K562 (cell line): ENCODE measurements around the gene CAV1. TPM values are rescaled to one million over a fixed set of nuclear protein-coding genes. Genes with fewer than 3 reads are reported as not detected.

Experiments
- ATAC-seq: fragments of 200-7000 bp; cut with Tn5 transposase; 3 replicates; pipeline ENCODE4 v1.9.1; 2020; ENCODE audit warnings: moderate library complexity
- BruUV-seq: library from RNA; stranded (reverse); fragments of 400-500 nt; replicated peaks from 2 replicates; lab custom pipeline; 2021; lab: Mats Ljungman, UMichigan
- CTCF ChIA-PET: fragments of 300-600 bp; formaldehyde crosslinking; extraction: SDS; loops from one replicate; lab custom pipeline; 2021; ENCODE audit warnings: low intra/inter-chr PET ratio; lab: Yijun Ruan, JAX
- POLR2A ChIA-PET: fragments of 300-600, 350-650 bp; sonication (Branson Sonifier 250); formaldehyde crosslinking; extraction: SDS; loops from one replicate; lab custom pipeline; 2021; ENCODE audit warnings: antibody characterized with exemption, inconsistent platforms; lab: Yijun Ruan, JAX
- DNase-seq, 4 experiments: peaks; one replicate each; pipeline versions ENCODE4 v3.0.0 to v3.0.0-alpha.2; 2011 to 2018; ENCODE audit warnings: low spot score in 3 of 4, mixed read lengths in 3 of 4; ENCODE audit errors: extremely low read depth in 1 of 4
- FAIRE-seq: peaks from 2 replicates; lab custom pipeline; 2011; peaks lifted over from hg19 to GRCh38; lab: Jason Lieb, UNC
- H2AFZ ChIP-seq: 2 replicates; pipeline ENCODE4 v1.6.0; 2011; ENCODE audit warnings: low read depth, low read length, control low read depth, inconsistent platforms
- H3K27ac ChIP-seq: fragments of 200-600 bp; 3 replicates; pipeline ENCODE4 v1.8.0; 2011; ENCODE audit warnings: low read depth, mild to moderate bottlenecking, control low read depth, inconsistent platforms, low read length, moderate library complexity, mixed read lengths; ENCODE audit errors: extremely low read depth
- H3K27me3 ChIP-seq, 2 experiments: fragments of 300-600 bp in 1 of 2; 2 replicates in 1 of 2; 3 replicates in 1 of 2; pipeline versions ENCODE4 v1.6.0 to v1.8.0; 2011; ENCODE audit warnings: inconsistent platforms in 2 of 2, low read length in 2 of 2, mild to moderate bottlenecking in 1 of 2, mixed read lengths in 1 of 2, moderate library complexity in 1 of 2; ENCODE audit not compliant: control insufficient read depth in 2 of 2, insufficient read depth in 2 of 2
- H3K36me3 ChIP-seq: fragments of 300-600 bp; 3 replicates; pipeline ENCODE4 v1.8.0; 2011; ENCODE audit warnings: mild to moderate bottlenecking, low read length, inconsistent platforms; ENCODE audit not compliant: control insufficient read depth, insufficient read depth
- H3K4me1 ChIP-seq, 2 experiments: fragments of 200-600 bp in 1 of 2; replicated peaks in 1 of 2; 2 replicates in 1 of 2; 3 replicates in 1 of 2; pipeline versions ENCODE4 v1.5.1 to v1.8.0; 2011; ENCODE audit warnings: inconsistent platforms in 2 of 2, low read length in 2 of 2, mild to moderate bottlenecking in 1 of 2, mixed read lengths in 1 of 2, moderate library complexity in 1 of 2; ENCODE audit not compliant: control insufficient read depth in 2 of 2, insufficient read depth in 2 of 2
- H3K4me2 ChIP-seq: 2 replicates; pipeline ENCODE4 v1.6.1; 2011; ENCODE audit warnings: low read length, control low read depth, inconsistent platforms, mixed read lengths; ENCODE audit not compliant: insufficient read depth
- H3K4me3 ChIP-seq: fragments of 200-600 bp; sonication (generic), shearing (Covaris generic); 2 replicates; pipeline ENCODE4 v1.5.1; 2016; ENCODE audit warnings: control low read depth, inconsistent platforms
- H3K79me2 ChIP-seq: fragments of 200-600 bp; 3 replicates; pipeline ENCODE4 v1.8.0; 2011; ENCODE audit warnings: low read length, inconsistent platforms; ENCODE audit not compliant: control insufficient read depth, insufficient read depth
- H3K9ac ChIP-seq, 2 experiments: 2 replicates each; pipeline versions ENCODE4 v1.6.0 to v1.6.1; 2011; ENCODE audit warnings: low read depth in 2 of 2, low read length in 2 of 2, control low read depth in 1 of 2, inconsistent platforms in 1 of 2, mild to moderate bottlenecking in 1 of 2, mixed read lengths in 1 of 2; ENCODE audit not compliant: insufficient read depth in 1 of 2
- H3K9me1 ChIP-seq: one replicate; pipeline ENCODE4 v1.6.0; 2011; ENCODE audit warnings: inconsistent platforms, mild to moderate bottlenecking, low read length, moderate library complexity; ENCODE audit not compliant: control insufficient read depth, insufficient read depth
- H3K9me3 ChIP-seq: replicated peaks from 2 replicates; pipeline ENCODE4 v1.5.1; 2011; ENCODE audit warnings: low read depth, low read length, inconsistent platforms; ENCODE audit not compliant: control insufficient read depth, insufficient read depth
- H4K20me1 ChIP-seq: replicated peaks from 2 replicates; pipeline ENCODE4 v1.6.1; 2011; ENCODE audit warnings: low read length, inconsistent platforms, mixed read lengths; ENCODE audit not compliant: control insufficient read depth, insufficient read depth
- ESRRA ChIP-seq: fragments of 450-650 bp; IDR thresholded peaks from 2 replicates; pipeline ENCODE4 v1.6.1; 2014; ENCODE audit warnings: low read depth, mild to moderate bottlenecking, moderate library complexity, borderline replicate concordance
- MEF2A ChIP-seq: IDR thresholded peaks from 2 replicates; pipeline ENCODE4 v1.6.1; 2011; ENCODE audit warnings: low read depth, mild to moderate bottlenecking, low read length, moderate library complexity; ENCODE audit not compliant: control insufficient read depth
- NR4A1 ChIP-seq, 2 experiments: fragments of 250-450 bp in 1 of 2; fragments of 450-650 bp in 1 of 2; sonication (Bioruptor Pico) in 1 of 2; IDR thresholded peaks; 2 replicates each; pipeline versions ENCODE4 v1.4.0 to v1.6.1; 2016 to 2020; ENCODE audit warnings: mild to moderate bottlenecking in 2 of 2, missing compliant biosample characterization in 1 of 2, missing genetic modification characterization in 1 of 2, moderate library complexity in 1 of 2
- PYGO2 ChIP-seq: fragments of 450-650 bp; IDR thresholded peaks from 2 replicates; pipeline ENCODE4 v1.6.1; 2016; ENCODE audit warnings: mild to moderate bottlenecking, missing genetic modification characterization, moderate library complexity, missing compliant biosample characterization
- RBM25 ChIP-seq: fragments of 200-400 bp; formaldehyde crosslinking; IDR thresholded peaks from 2 replicates; pipeline ENCODE4 v1.6.1; 2018; ENCODE audit warnings: low read length, low read depth, moderate library complexity; ENCODE audit not compliant: severe bottlenecking
- TAF15 ChIP-seq: fragments of 200-400 bp; formaldehyde crosslinking; IDR thresholded peaks from 2 replicates; pipeline ENCODE4 v1.6.1; 2017; ENCODE audit warnings: mild to moderate bottlenecking, low read depth, low read length, moderate library complexity
- WGBS: fragments of 100-300 bp; shearing (Covaris generic); methylation state at CpG from one replicate; pipeline ENCODE4 v1.1.6; 2016; ENCODE audit warnings: low coverage, mixed read lengths; ENCODE audit not compliant: insufficient coverage; ENCODE audit errors: missing lambda C conversion rate; 5-methylcytosine and 5-hydroxymethylcytosine counted together
- in situ Hi-C: fragments of 300-500 bp; cut with MboI; formaldehyde crosslinking; loops from 4 replicates; pipeline ENCODE4 v1.15.0; 2018; ENCODE audit warnings: inconsistent platforms, mixed read lengths
- intact Hi-C: fragments of 100-400 bp; cut with micrococcal nuclease; formaldehyde crosslinking; loops from 2 replicates; pipeline ENCODE4 v1.14.2; 2022
- polyA plus RNA-seq, 8 experiments: library from polyadenylated mRNA; depleted of rRNA in 4 of 8; stranded (reverse) in 5 of 8; unstranded in 3 of 8; fragments of >200 nt; fragmentation: Nextera tagmentation in 2 of 8; fragmentation: Illumina TruSeq in 1 of 8; extraction: Ambion mirVana in 2 of 8; extraction: Trizol in 1 of 8; gene quantifications; 2 replicates each; pipeline versions ENCODE4 v1.2.1 to v1.2.3, GENCODE V29; 2011 to 2014; ENCODE audit warnings: inconsistent platforms in 1 of 8, missing spikeins in 1 of 8
- total RNA-seq, 7 experiments: library from RNA; depleted of rRNA in 6 of 7; stranded (reverse); fragments of >200 nt in 6 of 7; fragmentation: Illumina TruSeq in 2 of 7; extraction: Trizol in 2 of 7; gene quantifications; 2 replicates each; pipeline versions ENCODE4 v1.2.1 to v1.2.3, GENCODE V29; 2011 to 2021; ENCODE audit warnings: low replicate concordance in 1 of 7
- TF ChIP-seq, protein P1 (sequence below): fragments of 450-650 bp; IDR thresholded peaks from 2 replicates; pipeline ENCODE4 v1.7.0; 2016; ENCODE audit warnings: borderline replicate concordance
- TF ChIP-seq, protein P2 (sequence below): fragments of 450-650 bp; IDR thresholded peaks from 2 replicates; pipeline ENCODE4 v1.6.1; 2017; ENCODE audit warnings: antibody characterized with exemption
- TF ChIP-seq, protein P3 (sequence below): fragments of 250-450 bp; sonication (Bioruptor Pico); IDR thresholded peaks from 2 replicates; pipeline ENCODE4 v1.5.0; 2021

The CAV1 gene
- total and polyA plus RNA-seq, 9 of the 15 experiments (the other 6 are each of a cell fraction or from before 2014, with no cell fraction given), result 0.08 to 1.5 (median 0.63) TPM

DNA sequence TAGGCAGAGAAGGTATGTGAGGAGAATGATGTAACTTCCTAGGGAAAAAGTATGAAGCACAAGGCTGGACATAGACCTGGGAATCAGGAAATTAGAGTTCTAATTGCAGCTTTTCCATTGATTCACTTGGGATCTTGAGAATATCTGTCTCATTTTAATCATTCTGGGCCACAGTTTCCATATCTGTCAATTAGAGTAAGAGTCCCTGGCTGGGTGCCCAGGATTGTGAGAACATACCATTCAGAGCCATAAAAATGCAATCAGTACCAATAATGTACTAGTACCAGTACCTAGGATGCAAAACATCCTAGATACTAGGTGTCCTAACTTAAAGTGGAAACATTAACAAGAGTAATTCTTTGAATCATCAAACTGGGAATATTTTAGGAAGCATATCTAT is 29.6 kb downstream of the CAV1 start (continued):
- TF ChIP-seq, protein P1, sequence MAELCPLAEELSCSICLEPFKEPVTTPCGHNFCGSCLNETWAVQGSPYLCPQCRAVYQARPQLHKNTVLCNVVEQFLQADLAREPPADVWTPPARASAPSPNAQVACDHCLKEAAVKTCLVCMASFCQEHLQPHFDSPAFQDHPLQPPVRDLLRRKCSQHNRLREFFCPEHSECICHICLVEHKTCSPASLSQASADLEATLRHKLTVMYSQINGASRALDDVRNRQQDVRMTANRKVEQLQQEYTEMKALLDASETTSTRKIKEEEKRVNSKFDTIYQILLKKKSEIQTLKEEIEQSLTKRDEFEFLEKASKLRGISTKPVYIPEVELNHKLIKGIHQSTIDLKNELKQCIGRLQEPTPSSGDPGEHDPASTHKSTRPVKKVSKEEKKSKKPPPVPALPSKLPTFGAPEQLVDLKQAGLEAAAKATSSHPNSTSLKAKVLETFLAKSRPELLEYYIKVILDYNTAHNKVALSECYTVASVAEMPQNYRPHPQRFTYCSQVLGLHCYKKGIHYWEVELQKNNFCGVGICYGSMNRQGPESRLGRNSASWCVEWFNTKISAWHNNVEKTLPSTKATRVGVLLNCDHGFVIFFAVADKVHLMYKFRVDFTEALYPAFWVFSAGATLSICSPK, result no peak
- TF ChIP-seq PYGO2, result no peak

DNA sequence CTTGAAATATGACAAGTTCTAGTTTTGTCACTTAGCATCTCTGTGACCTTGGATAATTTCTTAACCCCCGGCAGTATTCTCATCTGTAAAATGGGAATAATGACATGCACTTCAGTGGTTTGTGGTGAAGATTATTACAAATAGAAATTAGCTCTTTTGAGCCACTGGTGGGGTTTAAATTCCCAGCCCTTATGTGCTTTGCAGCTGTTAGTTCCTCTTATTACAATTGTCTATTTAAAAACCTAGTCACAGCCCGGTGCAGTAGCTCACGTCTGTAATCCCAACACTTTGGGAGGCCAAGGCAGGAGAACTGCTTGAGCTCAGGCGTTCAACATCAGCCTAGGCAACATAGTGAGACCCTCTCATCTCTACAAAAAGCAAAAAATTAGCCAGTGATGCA is 30.1 kb downstream of the CAV1 start:
- Histone ChIP-seq H3K9me1 (no peaks in the 10 kb centered on the region), H3K79me2 (no peaks in the 10 kb centered on the region), H3K9ac (no peak overlapping the region)
- in situ Hi-C loops, result no loop called here
- intact Hi-C loops, result no loop called here
- no peak for FAIRE-seq
- no peak for TF ChIP-seq MEF2A
- TF ChIP-seq, protein P2, sequence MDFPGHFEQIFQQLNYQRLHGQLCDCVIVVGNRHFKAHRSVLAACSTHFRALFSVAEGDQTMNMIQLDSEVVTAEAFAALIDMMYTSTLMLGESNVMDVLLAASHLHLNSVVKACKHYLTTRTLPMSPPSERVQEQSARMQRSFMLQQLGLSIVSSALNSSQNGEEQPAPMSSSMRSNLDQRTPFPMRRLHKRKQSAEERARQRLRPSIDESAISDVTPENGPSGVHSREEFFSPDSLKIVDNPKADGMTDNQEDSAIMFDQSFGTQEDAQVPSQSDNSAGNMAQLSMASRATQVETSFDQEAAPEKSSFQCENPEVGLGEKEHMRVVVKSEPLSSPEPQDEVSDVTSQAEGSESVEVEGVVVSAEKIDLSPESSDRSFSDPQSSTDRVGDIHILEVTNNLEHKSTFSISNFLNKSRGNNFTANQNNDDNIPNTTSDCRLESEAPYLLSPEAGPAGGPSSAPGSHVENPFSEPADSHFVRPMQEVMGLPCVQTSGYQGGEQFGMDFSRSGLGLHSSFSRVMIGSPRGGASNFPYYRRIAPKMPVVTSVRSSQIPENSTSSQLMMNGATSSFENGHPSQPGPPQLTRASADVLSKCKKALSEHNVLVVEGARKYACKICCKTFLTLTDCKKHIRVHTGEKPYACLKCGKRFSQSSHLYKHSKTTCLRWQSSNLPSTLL, result no peak
- peak; percentile 37 for TF ChIP-seq RBM25
- TF ChIP-seq TAF15, result no peak
- TF ChIP-seq NR4A1 (CRISPR knock-in tag; IDR thresholded peaks at IDR 0.05), result no peak
- no peak for TF ChIP-seq NR4A1 (tag; IDR thresholded peaks at IDR 0.05)
- peak; percentile 42 for TF ChIP-seq ESRRA
- TF ChIP-seq, protein P3, sequence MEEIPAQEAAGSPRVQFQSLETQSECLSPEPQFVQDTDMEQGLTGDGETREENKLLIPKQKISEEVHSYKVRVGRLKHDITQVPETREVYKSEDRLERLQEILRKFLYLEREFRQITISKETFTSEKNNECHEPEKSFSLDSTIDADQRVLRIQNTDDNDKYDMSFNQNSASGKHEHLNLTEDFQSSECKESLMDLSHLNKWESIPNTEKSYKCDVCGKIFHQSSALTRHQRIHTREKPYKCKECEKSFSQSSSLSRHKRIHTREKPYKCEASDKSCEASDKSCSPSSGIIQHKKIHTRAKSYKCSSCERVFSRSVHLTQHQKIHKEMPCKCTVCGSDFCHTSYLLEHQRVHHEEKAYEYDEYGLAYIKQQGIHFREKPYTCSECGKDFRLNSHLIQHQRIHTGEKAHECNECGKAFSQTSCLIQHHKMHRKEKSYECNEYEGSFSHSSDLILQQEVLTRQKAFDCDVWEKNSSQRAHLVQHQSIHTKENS (CRISPR knock-in tag), result no peak
- TF ChIP-seq, all 486 proteins: peak for 2
- WGBS, result 0% methylated on average over 4 of the region's 4 CpGs
- H3K9me3 ChIP-seq, result no peaks in the 10 kb centered on the region
- H3K4me2 ChIP-seq, result no peak overlapping the region
- CTCF ChIA-PET, result no interaction called here
- POLR2A ChIA-PET, result interaction anchor here (0.6 kb wide), 1 partner anchor 28 kb away, joined by 6 read pairs; no protein-coding TSS in a partner anchor
- no TSS peak for BruUV-seq
- H3K27ac ChIP-seq, result no peak overlapping the region
- H2AFZ ChIP-seq, result no peak overlapping the region
- H4K20me1 ChIP-seq, result no peaks in the 10 kb centered on the region
- H3K4me1 ChIP-seq, result no peaks in the 10 kb centered on the region
- no peak for ATAC-seq
- H3K36me3 ChIP-seq, result no peaks in the 10 kb centered on the region
- H3K27me3 ChIP-seq, result peaks cover 12 to 18% of the 10 kb centered on the region in 2 experiments; a peak in 3 of 5 replicates
- DNase-seq, result no peak
- no peak overlapping the region for H3K4me3 ChIP-seq
